Measurements from ENCODE around the gene GNAQ.

GNAQ gene

DNA sequence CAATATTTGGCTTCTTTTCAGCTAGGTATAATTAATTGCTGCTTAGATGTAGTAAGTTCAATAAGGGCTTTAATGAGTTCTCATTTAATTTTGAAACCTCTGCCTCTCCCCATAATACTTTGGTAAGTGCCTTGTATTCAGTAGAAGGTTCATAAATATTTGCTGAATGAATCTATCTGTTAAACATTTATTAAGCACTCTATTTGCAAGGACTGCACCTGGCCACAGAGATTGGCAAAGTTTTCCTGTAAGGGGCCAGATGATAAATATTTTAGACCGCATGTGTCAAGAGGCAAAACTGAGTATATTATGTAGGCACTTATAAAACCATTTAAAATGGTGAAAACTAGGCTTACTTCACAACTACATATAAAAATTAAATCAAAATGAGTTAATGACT is 364.5 kb downstream of the GNAQ start:
- no peak for DNase-seq

Measured in NCI-H748 treated with DMSO at 0.1 percent for 48 hours (cell line).